Measurements from ENCODE around the gene CCNY.

Gene CCNY

GRCh38 chr10:35437829-35438228 is 101.5 kb downstream of the CCNY start:
- no peak for DNase-seq

GRCh38 chr10:35438718-35439571 is 102.6 kb downstream of the CCNY start:
- no peak for DNase-seq

GRCh38 chr10:35440016-35440415 is 103.7 kb downstream of the CCNY start:
- no peak for DNase-seq

GRCh38 chr10:35442028-35442427 is 105.7 kb downstream of the CCNY start:
- DNase-seq: no peak

GRCh38 chr10:35442592-35442991 is 106.3 kb downstream of the CCNY start:
- DNase-seq: no peak

- DNase-seq: no peak
Measured at GRCh38 chr10:35443858-35444257, 107.5 kb downstream of the CCNY start.

GRCh38 chr10:35445150-35445884 is 109.0 kb downstream of the CCNY start:
- DNase-seq: no peak

GRCh38 chr10:35446439-35446838 is 110.1 kb downstream of the CCNY start:
- no peak for DNase-seq

- peak; percentile 18 for DNase-seq
Measured at GRCh38 chr10:35447693-35448407, 111.5 kb downstream of the CCNY start.

- DNase-seq: no peak
Measured at GRCh38 chr10:35448687-35449662, 112.7 kb downstream of the CCNY start.

- DNase-seq: no peak
Measured at GRCh38 chr10:35449944-35450343, 113.6 kb downstream of the CCNY start.

GRCh38 chr10:35451151-35452016 is 115.1 kb downstream of the CCNY start:
- no peak for DNase-seq

GRCh38 chr10:35452171-35452570 is 115.9 kb downstream of the CCNY start:
- DNase-seq: no peak

- DNase-seq: no peak
Measured at GRCh38 chr10:35452847-35453246, 116.5 kb downstream of the CCNY start.

- DNase-seq: no peak
Measured at GRCh38 chr10:35453855-35454532, 117.7 kb downstream of the CCNY start.

- DNase-seq: no peak
Measured at GRCh38 chr10:35456153-35456720, 119.9 kb downstream of the CCNY start.

GRCh38 chr10:35456784-35457183 is 120.5 kb downstream of the CCNY start:
- DNase-seq: no peak

GRCh38 chr10:35458500-35459448 is 122.5 kb downstream of the CCNY start:
- DNase-seq: no peak

GRCh38 chr10:35459449-35459847 is 123.1 kb downstream of the CCNY start:
- DNase-seq: no peak

All from activated CD4-positive, alpha-beta T cell treated with anti-CD3 and anti-CD28 coated beads, Interleukin-2, amount 50 U/mL, for 1 hour (primary cell).